Mucosa of rectum (tissue), 2 donors: ENCODE data around the gene SMC1B.
A peak's percentile ranks its signal among the peaks of the same experiment; 100 is the strongest.
"Not testable (repeated sequence)": the region's sequence is repeated elsewhere in the genome, so short reads cannot be mapped to it uniquely, and the experiment has no call there.

Source experiments
- H3K27ac ChIP-seq, 2 donors: one replicate each; pipeline ENCODE4 v1.7.0; 2013; ENCODE audit warnings: inconsistent platforms in 2 of 2, low read depth in 2 of 2, low read length in 2 of 2
- H3K27me3 ChIP-seq, 2 donors: one replicate each; pipeline ENCODE4 v1.7.0; 2013; ENCODE audit warnings: low read length in 2 of 2; ENCODE audit not compliant: control insufficient read depth in 2 of 2, insufficient read depth in 2 of 2
- H3K36me3 ChIP-seq, 2 donors: one replicate each; pipeline ENCODE4 v1.7.0; 2013; ENCODE audit warnings: low read length in 2 of 2; ENCODE audit not compliant: control insufficient read depth in 2 of 2, insufficient read depth in 2 of 2
- H3K4me1 ChIP-seq, 2 donors: one replicate each; pipeline ENCODE4 v1.7.0; 2013; ENCODE audit warnings: low read length in 2 of 2, mild to moderate bottlenecking in 1 of 2; ENCODE audit not compliant: control insufficient read depth in 2 of 2, insufficient read depth in 2 of 2
- H3K4me3 ChIP-seq, 2 donors: one replicate each; pipeline ENCODE4 v1.7.0; 2013; ENCODE audit warnings: low read length in 2 of 2
- H3K9ac ChIP-seq, 2 donors: one replicate each; pipeline ENCODE4 v1.7.0; 2013; ENCODE audit warnings: low read length in 2 of 2, low read depth in 1 of 2, mild to moderate bottlenecking in 1 of 2
- H3K9me3 ChIP-seq, 2 donors: one replicate each; pipeline ENCODE4 v1.7.0; 2013; ENCODE audit warnings: low read length in 2 of 2; ENCODE audit not compliant: control insufficient read depth in 2 of 2
- donor health status: healthy.
- donor health status: Normal muscosa, but diverticular disease.

The SMC1B gene

DNA sequence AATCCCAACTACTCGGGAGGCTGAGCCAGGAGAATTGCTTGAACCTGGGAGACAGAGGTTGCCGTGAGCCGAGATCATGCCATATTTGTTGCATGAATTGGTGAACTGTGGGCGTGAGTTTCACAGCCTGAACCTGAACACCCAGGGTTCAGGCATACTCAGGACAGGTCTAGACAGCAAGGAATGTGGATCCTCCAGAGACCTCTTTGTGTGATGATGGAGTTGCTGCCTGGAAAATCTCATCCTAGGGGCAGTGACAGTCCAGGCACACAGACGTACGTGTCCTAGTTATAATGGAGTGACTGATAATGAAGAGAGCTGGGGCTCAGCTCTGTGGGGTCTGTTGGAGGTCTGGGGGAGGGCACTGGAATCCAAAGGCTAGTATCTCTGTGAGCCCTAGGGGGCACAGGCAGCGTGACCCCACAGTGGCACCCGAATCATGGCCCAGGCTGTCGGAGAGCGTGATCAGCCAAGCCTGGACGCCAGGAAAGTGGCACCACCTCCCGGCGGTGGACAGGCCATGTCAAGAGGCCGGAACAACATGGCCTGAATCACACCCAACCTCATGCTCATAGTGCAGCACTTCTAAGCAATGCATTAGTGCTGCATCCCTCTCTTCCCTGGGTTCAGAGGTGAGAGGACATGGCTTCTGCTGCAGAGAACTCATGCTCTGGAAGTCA lies 31.8 kb upstream of the SMC1B start:
- Histone ChIP-seq H3K27me3 (no peaks in the 10 kb centered on the region), H3K9me3 (no peaks in the 10 kb centered on the region), H3K36me3 (no peaks in the 10 kb centered on the region), H3K4me1 (peaks cover under 1 to 2% of the 10 kb centered on the region in 2 donors), H3K27ac (no peak overlapping the region), H3K9ac (no peak overlapping the region), H3K4me3 (no peak overlapping the region)

- Histone ChIP-seq H3K4me3 (no peak overlapping the region), H3K9ac (no peak overlapping the region), H3K4me1 (peaks cover 0 to 2% of the 10 kb centered on the region in 2 donors), H3K36me3 (no peaks in the 10 kb centered on the region), H3K27me3 (no peaks in the 10 kb centered on the region), H3K27ac (no peak overlapping the region), H3K9me3 (no peaks in the 10 kb centered on the region)
Observed at GRCh38 chr22:45444168-45444567, 30.8 kb upstream of the SMC1B start.

GRCh38 chr22:45442116-45442515 lies 28.7 kb upstream of the SMC1B start:
- no peak overlapping the region for H3K4me3 ChIP-seq
- no peak overlapping the region for H3K9ac ChIP-seq
- H3K4me1 ChIP-seq, result peaks cover 0 to 2% of the 10 kb centered on the region in 2 donors
- H3K9me3 ChIP-seq, result no peaks in the 10 kb centered on the region
- H3K27me3 ChIP-seq, result no peaks in the 10 kb centered on the region
- no peaks in the 10 kb centered on the region for H3K36me3 ChIP-seq
- no peak overlapping the region for H3K27ac ChIP-seq

DNA sequence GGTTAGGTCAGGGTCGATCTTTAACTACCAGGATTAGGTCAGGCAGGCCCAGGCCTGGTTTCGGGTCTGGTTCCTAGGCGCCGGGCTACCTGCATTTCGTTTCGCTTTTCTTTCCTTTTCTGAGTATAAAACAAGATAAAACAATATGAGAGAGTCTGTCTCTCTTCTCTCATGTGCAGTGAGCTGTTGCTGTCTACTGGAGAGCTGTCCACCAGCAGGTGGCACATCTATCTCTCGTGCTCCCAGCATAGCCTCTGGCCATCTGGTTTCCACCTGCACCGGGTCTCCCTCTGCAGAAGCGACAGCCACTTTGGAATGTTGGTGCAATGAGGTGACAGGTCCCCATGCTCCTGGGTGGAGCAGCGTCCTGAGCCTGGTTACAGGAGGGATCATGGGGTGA lies 27.7 kb upstream of the SMC1B start:
- no peak overlapping the region for H3K9ac ChIP-seq
- H3K36me3 ChIP-seq, result no peaks in the 10 kb centered on the region
- no peak overlapping the region for H3K27ac ChIP-seq
- H3K4me1 ChIP-seq, result peaks cover 0 to 2% of the 10 kb centered on the region in 2 donors
- peak overlapping the region in 1 of 2 donors; percentile 7 for H3K4me3 ChIP-seq
- no peaks in the 10 kb centered on the region for H3K9me3 ChIP-seq
- H3K27me3 ChIP-seq, result no peaks in the 10 kb centered on the region

DNA sequence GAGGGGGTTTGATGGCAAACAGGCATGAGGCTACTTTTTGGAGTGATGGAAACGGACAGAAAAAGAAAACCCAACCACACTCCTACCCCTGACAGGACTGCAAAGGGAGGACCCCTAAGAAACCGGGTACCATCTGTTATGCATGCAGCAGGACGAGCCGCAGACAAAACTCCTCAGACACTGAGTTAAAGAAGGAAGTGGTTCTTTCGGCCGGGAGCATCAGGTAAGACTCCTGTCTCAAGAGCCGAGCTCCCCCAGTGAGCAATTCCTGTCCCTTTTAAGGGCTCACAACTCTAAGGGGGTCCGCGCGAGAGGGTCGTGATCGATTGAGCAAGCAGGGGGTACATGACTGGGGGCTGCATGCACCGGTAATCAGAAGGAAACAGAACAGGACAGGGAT lies 27.3 kb upstream of the SMC1B start:
- H3K27ac ChIP-seq, H3K4me3 ChIP-seq, H3K9ac ChIP-seq, H3K9me3 ChIP-seq, H3K36me3 ChIP-seq, H3K27me3 ChIP-seq, H3K4me1 ChIP-seq: not testable (repeated sequence)

DNA sequence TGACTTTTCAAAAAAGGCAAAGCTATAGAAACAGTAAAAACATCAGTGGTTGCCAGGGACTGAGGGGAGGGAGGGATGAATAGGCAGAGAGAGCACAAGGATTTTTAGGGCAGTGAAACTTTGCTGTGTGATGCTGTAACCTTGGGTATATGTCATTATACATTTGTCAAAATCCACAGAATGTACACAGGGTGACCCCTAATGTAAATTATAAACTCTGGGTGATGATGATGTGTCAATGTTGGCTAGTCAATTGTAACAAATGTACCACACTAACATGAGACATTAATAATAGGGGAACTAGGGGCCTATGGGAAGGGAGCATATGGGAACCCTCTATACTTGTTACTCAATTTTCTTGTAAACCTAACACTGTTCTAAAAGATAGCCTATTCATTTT lies 24.9 kb upstream of the SMC1B start:
- Histone ChIP-seq H3K27ac (no peak overlapping the region), H3K9me3 (no peaks in the 10 kb centered on the region), H3K4me1 (peaks cover 6% of the 10 kb centered on the region in 2 donors), H3K4me3 (no peak overlapping the region), H3K36me3 (no peaks in the 10 kb centered on the region), H3K9ac (no peak overlapping the region), H3K27me3 (no peaks in the 10 kb centered on the region)

DNA sequence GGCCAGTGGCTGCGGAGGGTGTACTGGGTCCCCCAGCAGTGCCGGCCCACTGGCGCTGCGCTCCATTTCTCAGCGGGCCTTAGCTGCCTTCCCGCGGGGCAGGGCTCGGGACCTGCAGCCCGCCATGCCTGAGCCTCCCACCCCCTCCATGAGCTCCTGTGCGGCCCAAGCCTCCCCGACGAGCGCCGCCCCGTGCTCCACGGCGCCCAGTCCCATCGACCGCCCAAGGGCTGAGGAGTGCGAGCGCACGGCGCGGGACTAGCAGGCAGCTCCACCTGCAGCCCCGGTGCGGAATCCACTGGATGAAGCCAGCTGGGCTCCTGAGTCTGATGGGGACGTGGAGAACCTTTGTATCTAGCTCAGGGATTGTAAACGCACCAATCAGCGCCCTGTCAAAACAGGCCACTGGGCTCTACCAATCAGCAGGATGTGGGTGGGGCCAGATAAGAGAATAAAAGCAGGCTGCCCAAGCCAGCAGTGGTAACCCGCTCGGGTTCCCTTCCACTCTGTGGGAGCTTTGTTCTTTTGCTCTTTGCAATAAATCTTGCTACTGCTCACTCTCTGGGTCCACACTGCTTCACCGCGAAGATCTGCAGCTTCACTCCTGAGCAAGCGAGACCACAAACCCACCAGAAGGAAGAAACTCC lies 23.6 kb upstream of the SMC1B start:
- H3K4me3 ChIP-seq, H3K36me3 ChIP-seq, H3K27me3 ChIP-seq, H3K27ac ChIP-seq, H3K4me1 ChIP-seq, H3K9ac ChIP-seq, H3K9me3 ChIP-seq: not testable (repeated sequence)

DNA sequence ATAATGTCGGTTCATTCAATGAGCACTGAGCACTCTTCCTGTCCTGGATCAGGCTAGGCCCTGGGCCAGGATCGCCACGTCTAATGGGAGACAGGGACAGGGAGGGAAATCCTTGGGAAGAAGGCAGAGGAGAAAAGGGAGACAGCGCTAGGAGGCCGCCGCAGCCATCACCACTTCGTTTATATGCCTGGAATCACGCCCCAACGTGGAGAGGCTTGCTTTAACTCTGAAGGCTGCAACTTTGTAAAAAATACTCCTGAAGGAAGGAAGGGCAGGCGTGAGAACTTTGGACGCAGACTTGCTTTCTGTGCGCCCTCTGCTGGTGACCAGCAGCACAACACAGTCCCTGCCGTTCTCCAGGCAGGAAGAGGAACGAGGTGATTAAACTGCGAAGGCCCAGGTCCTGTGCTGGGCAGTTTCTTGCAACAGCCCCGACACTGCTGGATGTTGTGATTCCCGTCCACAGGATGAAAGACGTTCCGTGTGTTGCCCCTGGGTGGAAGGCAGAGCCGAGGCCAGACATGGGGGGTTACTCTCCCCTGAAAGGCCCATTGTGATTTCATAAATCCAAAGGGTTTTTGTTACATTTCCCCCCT lies 22.2 kb upstream of the SMC1B start:
- Histone ChIP-seq H3K4me3 (peak overlapping the region in 1 of 2 donors; percentile 39), H3K27ac (peak overlapping the region; percentile 46 to 53), H3K36me3 (no peaks in the 10 kb centered on the region), H3K4me1 (peaks cover 4 to 6% of the 10 kb centered on the region in 2 donors), H3K9me3 (no peaks in the 10 kb centered on the region), H3K27me3 (no peaks in the 10 kb centered on the region), H3K9ac (peak overlapping the region in 1 of 2 donors; percentile 9)

GRCh38 chr22:45434981-45435380 lies 21.6 kb upstream of the SMC1B start:
- Histone ChIP-seq H3K27ac (no peak overlapping the region), H3K4me3 (no peak overlapping the region), H3K27me3 (no peaks in the 10 kb centered on the region), H3K9ac (peak overlapping the region in 1 of 2 donors; percentile 24), H3K36me3 (no peaks in the 10 kb centered on the region), H3K4me1 (peaks cover 4 to 6% of the 10 kb centered on the region in 2 donors), H3K9me3 (no peaks in the 10 kb centered on the region)

DNA sequence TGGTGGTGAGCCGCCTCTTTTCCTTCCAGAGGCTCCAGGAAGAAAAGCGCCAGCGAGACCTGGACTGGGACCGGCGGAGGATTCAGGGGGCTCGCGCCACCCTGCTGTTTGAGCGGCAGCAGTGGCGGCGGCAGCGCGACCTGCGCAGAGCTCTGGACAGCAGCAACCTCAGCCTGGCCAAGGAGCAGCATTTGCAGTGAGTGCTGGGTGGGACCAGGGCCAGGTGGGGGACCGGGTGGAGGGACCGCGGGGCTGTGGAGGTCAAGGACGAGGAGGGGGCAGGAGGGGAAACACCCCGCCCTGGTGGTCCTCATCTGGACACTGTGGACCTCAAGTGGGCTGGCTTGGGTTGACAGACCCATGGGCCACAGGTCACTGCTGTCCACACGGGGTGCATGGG lies 17.5 kb upstream of the SMC1B start:
- peaks cover 4 to 5% of the 10 kb centered on the region in 2 donors for H3K4me1 ChIP-seq
- H3K9ac ChIP-seq, result no peak overlapping the region
- H3K27me3 ChIP-seq, result no peaks in the 10 kb centered on the region
- H3K36me3 ChIP-seq, result no peaks in the 10 kb centered on the region
- no peak overlapping the region for H3K27ac ChIP-seq
- H3K9me3 ChIP-seq, result no peaks in the 10 kb centered on the region
- H3K4me3 ChIP-seq, result no peak overlapping the region
